ENCODE measurements around the gene PERM1.
A peak's percentile ranks its signal among the peaks of the same experiment; 100 is the strongest.
"Not testable (repeated sequence)": the region's sequence is repeated elsewhere in the genome, so short reads cannot be mapped to it uniquely, and the experiment has no call there.

Gene PERM1

DNA sequence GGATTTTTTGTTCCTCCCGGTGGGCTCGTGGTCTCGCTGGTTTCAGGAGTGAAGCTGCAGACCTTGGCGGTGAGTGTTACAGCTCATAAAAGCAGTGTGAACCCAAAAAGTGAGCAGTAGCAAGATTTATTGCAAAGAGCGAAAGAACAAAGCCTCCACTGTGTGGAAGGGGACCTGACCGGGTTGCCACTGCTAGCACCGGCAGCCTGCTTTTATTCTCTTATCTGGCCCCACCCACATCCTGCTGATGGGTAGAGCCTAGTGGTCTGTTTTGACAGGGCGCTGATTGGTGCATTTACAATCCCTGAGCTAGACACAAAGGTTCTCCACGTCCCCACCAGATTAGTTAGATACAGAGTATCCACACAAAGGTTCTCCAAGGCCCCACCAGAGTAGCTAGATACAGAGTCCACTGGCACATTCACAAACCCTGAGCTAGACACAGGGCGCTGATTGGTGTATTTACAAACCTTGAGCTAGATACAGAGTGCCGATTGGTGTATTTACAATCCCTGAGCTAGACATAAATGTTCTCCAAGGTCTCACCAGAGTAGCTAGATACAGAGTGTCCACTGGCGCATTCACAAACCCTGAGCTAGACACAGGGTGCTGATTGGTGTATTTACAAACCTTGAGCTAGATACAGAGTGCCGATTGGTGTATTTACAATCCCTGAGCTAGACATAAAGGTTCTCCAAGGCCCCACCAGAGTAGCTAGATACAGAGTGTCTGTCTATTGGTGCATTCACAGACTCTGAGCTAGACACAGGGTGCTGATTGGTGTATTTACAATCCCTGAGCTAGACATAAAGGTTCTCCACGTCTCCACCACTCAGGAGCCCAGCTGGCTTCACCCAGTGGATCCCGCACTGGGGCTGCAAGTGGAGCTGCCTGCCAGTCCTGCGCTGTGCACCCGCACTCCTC is 35.8 kb upstream of the PERM1 start:
- DNase-seq (ENCODE audit: low read depth, low spot score), result not testable (repeated sequence)

DNA sequence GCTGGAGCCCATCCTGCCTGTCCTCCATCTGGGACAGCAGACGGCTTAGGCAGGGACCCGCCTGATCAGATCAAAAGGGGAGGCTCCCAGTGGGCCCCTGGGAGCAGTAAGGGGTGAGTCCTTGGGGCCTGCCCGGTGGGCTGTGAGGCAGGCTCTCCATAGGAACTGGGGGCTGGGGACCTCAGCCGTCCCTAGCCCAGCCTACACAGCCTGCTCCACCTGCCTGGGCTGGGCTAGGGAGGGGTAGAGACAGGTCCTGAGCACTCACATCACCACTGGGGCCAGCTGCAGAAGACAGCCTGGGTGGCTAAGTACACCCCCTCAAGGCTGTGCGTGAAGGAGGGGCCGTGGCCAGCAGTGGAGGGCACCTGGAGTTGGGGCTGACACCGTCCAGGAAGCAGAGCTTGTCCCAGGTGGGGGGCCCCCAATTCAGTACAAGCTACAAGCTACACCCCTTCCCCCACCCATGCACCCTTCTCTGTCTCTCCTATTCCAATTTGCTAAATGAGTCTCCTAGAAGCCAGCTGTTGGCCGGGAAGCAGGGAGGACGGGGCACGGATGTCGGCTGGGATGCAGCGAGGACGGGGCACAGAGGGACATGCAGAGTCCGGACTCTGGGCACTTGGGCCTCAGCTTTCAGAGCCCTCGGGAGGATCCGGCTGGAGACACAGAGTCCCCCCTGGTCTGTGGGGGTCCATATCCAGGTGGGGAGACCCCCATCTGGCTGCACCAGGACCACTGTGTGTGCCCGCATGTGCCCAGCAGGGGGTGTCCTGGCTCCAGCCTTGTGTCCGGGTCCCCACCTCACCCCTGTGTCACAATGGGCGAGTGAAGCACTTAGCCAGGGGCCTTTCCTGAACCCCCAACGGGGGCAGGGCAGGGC is 33.1 kb upstream of the PERM1 start:
- no peak for DNase-seq (ENCODE audit: low read depth, low spot score)

DNA sequence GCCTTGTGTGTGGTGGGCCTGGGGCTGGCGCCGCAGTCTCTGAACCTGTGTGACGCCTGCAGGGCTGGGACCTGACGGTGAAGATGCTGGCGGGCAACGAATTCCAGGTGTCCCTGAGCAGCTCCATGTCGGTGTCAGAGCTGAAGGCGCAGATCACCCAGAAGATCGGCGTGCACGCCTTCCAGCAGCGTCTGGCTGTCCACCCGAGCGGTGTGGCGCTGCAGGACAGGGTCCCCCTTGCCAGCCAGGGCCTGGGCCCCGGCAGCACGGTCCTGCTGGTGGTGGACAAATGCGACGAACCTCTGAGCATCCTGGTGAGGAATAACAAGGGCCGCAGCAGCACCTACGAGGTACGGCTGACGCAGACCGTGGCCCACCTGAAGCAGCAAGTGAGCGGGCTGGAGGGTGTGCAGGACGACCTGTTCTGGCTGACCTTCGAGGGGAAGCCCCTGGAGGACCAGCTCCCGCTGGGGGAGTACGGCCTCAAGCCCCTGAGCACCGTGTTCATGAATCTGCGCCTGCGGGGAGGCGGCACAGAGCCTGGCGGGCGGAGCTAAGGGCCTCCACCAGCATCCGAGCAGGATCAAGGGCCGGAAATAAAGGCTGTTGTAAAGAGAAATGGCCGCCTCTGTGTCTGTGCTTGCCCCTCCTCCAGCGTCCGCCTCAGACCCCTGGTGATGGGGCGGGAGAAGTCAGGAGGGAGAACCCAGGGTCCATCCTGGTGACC is 32.2 kb upstream of the PERM1 start:
- no peak for DNase-seq (ENCODE audit: low read depth, low spot score)

DNA sequence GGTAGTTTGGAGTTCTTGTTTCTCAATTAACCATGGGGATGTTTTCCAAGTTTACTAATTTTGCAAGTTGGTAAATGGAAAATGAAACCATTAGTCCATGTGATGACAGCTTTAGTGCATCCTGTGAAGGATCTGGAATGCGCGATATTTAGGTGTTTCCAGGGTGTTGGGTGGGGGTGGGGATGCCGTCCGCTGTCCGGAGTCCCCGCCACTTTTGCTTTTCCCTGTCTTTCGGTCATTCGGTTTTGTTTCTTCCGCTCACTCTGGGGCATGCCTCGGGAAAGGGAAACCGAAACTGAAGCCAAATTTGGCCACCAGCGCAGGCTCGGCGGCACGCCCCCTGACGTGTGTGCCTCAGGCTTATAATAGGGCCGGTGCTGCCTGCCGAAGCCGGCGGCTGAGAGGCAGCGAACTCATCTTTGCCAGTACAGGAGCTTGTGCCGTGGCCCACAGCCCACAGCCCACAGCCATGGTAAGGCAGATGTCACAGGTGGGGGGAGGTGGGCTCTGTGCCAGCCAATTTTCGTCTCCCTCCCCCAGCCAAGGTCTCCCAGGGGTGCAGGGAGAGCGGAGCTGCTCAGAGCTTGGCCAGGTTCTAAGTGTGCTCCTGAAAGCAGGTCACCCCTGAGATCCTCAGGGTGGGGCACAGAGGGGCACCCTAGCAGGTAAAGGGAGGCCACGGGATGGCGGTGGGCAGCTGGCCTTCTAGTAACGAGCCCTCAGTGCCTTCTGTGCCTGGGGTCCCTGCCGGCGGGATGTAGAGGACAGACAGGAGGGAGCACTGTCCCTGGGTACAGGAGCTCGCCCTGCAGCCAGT is 31.4 kb upstream of the PERM1 start, which contains the start of gene ISG15:
Gene ISG15, plus strand, starts transcription at position 393 of the 817 bp plus-strand sequence. Its CDS starts 77 bp downstream, at position 470.
- peak; percentile 54 for DNase-seq (ENCODE audit: low read depth, low spot score)

DNA sequence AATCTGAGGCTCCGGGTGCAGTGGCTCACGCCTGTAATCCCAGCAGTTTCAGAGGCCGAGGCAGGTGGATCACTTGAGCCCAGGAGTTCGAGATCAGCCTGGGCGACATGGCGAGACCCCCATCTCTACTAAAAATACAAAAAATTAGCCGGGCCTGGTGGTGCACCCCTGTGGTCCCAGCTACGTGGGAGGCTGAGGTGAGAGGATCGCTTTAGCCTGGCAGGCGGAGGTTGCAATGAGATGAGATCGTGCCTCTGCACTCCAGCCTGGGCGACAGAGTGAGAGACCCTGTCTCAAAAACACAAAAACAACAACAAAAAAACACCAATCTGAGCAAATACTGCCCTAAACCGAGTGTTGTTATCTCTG is 30.8 kb upstream of the PERM1 start:
- DNase-seq (ENCODE audit: low read depth, low spot score), result not testable (repeated sequence)

DNA sequence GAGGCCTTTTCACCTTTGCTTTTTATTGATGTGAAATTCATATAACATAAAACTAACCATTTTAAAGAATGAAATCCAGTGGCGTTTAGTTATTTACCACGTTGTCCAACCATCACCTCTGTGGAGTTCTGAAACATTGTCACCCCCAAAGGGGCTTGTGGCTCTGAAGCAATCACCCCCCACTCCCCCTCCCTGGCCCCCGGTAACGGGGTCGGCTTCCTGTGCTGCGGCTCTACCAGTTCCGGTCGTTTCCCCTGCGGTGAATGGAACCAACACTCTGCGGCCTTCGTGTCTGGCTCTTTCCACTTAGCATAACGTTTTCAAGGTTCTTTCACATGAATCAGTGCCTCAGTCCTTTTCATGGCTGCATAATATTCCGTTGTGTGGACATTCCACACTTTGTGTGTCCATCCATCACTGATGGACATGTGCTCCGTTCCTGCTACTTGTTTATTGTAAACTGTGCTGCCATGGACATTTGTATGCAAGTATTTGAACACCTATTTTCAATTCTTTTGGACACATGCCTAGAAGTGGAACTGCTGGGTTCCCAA is 29.6 kb upstream of the PERM1 start:
- DNase-seq (ENCODE audit: low read depth, low spot score), result no peak

DNA sequence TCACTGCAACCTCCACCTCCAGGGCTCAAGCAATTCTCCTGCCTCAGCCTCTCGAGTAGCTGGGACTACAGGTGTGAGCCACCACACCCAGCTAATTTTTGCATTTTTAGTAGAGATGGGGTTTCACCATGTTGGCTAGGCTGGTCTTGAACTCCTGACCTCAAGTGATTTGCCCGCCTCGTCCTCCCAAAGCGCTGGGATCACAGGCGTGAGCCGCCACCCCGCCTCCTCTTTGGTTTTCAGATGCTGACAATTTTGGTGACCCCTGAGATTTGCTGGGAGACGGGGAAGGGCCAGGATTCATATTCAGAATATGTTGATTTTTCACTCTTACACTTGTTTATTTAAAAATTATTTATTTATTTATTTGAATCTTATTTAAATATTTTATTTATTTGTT is 28.2 kb upstream of the PERM1 start:
- DNase-seq (ENCODE audit: low read depth, low spot score), result not testable (repeated sequence)

DNA sequence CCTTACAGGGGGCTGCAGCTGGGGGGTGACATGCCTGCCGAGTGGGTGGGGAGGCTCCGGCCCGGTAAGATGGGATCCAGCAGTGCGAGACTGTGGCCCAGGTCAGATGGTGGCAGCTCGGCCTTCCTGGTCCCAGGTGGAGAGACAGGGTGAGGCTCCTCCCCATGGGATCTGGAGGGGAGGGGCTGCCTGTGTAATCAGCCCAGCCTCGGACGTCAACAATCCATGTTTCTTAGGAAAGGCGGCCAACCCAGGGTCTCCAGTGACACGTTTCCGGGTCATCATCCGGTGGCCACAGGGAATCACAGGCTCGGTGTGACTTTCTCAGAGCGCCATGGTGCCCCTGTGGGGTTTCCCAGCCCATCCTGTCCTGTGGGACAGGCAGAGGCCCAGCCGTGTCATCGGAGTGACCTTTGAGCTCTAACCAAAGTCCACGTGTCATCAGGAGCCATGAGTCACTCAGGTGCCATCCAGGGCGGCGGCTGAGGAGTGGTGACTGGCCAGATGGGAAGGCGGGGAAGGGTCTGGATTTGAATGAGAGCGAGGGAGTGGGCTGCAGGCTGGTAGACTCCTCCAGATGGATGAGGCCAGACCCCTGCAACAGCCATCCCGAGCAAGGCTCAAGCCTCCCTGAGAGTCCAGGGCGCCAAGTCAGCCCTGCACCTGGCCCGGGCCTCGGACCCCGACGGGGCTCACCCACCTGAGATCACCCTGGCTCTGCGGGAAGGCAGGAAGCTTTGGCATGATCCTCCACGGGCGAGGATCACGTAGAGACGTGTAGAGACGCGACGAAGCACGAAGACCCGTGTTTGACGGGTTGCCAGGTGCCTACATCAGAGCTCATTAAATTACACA is 24.6 kb upstream of the PERM1 start:
- no peak for DNase-seq (ENCODE audit: low read depth, low spot score)

DNA sequence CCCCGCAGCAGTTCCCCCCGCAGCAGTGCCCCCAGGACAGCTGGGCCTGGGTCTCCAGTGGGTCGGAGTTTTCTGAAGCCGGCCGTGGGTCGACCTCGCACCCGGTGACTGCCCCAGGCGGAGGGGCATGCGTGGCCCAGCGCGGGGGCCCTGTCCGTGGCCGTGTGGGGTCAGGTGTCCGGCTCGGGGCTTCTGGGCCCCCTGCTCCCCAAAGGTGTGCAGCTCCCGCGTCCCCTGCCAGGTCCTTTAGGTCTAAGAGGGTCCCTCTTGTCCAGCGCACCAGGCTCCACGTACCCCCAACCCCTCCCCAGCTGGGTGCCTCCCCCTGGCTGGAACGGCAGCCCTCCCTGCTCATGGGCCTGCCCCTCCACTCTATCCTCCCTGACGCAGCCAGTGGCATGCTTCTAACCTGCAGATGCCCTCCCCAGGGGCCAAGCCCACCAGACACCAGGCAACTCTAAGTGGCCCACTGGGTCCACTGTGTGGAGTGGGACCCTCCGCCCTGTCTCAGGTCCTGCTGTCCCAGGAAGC is 23.9 kb upstream of the PERM1 start:
- no peak for DNase-seq (ENCODE audit: low read depth, low spot score)

DNA sequence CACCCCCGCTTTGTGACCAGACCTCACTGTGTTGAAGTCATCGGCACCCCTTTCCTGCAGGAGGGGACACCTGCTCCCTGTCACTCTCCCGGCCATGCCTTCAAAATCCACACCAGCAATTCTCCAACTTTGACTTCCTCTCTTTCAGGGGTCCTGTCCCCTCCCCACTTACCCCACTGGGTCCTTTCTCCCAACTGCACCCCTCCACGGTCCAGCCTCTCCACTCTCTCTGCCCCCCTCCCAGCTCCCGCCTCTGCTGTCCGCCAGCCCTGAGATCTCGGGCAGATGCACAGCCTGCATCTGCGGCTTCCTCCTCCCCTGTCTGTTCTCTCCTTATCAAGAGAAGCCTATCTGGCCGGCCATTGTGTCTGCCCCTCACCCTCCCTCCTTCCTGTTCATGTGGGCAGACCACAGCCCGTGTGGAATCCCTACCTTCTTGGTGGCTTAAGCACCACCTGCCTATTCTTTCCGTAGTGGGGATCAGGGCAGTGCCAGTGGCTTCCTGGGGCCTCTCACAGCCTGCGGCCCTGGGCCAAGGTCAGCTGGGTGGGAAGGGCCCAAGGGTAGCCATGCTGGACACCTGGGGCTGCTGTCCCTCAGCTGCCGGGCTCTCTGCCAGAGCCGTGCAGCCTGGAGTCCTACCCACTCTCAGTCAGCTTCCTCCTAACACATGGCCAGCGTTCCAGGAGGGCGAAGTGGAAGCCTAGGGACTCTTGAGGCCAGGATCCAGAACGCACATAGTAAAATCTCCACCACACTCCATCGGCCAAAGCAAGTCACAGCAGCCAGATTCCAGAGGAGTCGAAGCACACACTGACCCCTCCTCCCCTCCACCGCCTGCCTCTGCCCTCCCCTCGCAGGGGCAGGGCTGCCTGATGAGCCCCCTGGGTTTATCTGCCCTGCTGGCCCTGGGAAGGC is 23.1 kb upstream of the PERM1 start:
- no peak for DNase-seq (ENCODE audit: low read depth, low spot score)

DNA sequence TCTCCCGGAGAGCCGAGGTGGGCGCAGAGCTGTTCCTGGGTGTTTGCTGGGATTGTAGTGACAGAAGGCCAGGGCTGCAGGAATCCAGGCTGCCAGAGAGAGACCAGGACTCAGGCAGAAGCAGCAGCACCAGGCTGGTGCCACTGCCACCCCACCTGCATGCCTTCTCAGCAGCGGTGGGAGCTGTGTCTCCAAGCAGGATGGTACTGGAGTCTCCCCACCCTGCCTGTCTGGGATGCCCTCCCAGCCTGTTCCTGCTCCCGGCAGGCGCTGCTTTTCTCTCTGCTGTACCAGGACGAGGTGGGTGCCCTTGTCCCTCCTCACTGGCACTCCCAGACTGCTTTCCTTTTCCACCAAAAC is 22.5 kb upstream of the PERM1 start:
- no peak for DNase-seq (ENCODE audit: low read depth, low spot score)

DNA sequence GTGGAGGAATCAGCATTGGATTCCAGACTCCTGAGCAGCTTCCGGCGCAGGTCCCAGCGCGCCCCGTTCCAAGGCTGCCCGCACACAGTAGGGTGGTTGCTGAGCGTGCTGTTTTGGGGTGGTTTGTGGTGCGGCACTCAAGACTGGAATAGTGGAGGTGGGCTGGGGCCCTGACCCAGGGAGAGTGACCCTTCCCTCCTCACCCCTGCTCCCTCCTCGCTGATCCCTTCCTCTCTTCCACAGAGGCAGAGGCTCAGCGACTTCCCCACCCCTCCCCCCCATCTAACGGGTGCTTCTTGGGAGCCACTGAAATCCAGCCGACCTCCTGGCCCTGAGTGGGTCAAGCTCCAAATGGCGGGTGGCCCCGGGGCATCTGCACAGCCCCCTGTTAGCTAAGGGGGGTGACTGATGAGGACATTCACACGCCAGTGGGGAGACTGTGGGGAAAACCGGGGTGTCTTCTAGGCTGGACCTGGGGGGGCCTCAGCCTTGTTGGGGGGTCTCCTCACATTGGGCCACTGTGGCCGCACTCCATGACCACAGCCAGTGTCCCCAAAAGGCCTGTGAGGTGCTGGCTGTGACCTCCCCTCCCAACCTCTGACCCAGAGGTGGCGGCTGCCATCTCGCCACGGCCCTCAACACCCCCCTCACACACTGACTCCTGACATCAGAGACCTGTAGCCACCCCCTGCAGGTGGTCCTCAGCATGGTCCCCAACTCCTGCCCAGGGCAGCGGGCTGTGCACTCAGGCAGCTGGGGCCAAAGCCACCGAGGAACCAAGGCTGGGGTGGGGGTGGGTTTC is 21.9 kb upstream of the PERM1 start:
- DNase-seq (ENCODE audit: low read depth, low spot score), result no peak

DNA sequence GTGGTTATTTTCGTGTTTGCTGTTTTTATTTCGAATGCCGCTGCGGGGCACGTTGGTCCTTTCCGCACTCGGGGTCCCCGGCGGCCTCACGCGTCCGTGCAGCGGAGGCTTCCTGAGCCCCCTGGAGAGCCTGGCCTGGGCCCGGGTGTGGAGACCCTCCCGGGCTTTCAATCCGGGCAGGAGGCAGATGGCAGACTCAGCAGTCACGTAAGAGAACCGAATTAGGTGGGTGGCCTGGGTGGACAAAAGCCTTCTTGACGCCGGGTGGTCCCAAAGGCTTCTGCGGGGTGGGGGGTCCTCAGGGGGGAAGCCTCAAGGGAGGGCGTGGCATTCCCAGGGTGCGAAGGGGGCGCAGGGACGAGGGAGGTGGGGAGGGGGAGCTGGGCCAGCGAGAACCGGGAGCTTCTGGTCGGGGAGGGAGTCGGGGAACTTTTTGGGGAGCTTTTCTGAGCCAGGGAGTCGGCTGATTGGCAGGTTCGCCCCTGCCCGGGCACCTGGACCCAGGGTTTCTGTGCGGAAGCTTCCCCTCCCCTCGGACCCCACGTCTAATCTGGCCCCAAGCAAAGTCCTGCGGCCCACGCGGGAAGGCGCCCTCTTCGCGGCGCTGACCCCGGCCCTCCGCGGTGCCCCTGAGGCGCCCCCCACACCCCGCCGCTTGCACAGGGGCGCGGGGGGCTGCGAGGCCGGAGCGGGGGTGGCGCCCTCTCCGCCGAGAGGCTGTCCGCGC is 19.3 kb upstream of the PERM1 start:
- DNase-seq (ENCODE audit: low read depth, low spot score), result no peak

DNA sequence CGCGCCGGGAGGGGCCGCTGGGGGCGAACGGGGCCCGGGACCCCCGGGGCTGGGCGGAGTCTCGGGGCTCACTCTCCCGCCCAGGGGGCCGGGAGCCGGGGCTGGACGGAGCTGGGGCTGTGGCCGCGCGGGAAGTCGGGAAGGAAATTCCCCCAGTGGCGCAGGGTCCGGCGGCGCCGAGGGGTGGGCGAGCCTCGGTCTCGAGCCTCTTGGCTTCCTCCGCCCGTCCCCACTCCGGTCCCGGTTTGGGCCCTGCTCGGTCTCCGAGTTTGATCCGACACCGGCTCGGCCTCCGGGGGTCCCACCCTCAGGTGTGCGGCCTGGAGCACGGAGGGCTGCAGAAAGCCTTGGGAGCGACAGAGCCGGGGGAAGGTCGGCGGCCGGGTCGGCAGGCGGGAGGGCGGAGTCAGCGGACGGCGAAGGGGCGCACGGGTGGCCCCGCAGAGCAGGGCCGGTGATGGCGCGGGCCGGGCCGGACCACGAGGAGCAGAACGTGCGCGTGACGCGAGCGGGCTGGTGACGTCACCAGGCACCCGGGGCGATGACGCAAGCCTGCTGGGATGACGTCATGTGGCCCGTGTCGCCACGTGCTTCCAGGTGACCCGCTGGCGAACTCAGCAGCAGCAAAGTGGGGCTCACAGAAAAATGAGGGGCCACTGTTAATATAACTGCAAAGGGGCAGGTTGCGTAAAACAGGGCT is 18.6 kb upstream of the PERM1 start:
- DNase-seq (ENCODE audit: low read depth, low spot score), result no peak

DNA sequence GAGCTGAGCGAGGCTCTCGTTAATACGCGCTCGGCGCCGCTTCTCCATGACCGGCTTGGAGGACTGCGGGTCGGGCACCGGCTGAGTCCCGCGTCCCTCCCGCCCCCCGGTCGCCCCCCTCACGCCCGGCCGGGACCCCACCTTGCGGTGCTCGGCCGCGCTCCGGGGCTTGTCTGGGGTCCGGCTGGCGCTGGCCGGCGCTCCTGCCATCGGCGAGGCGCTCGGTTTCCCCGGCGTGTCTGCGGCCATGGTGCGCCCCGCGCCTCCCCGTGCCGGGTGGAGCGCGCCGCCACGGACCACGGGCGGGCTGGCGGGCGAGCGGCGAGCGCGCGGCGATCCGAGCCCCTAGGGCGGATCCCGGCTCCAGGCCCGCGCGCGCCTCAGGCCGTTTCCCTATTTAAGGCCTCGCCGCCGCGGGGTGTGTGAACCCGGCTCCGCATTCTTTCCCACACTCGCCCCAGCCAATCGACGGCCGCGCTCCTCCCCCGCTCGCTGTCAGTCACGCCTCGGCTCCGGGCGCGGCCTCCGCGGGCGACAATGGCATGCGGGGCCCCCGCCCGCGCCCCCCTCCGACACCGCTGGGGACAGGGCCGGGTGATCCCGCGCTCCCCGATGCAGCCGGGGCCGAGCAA is 17.9 kb upstream of the PERM1 start, which contains the start of gene HES4:
Gene HES4, minus strand, starts transcription at position 373 of the 632 bp plus-strand sequence. Its CDS starts 124 bp downstream, at position 249.
- no peak for DNase-seq (ENCODE audit: low read depth, low spot score)
